Osteoblast (primary cell): ENCODE measurements around the gene ULK4. TPM values are rescaled to one million over a fixed set of nuclear protein-coding genes. Genes with fewer than 3 reads are reported as not detected.

Source experiments
- DNase-seq: peaks from one replicate; pipeline ENCODE4 v3.0.0; 2011; ENCODE audit warnings: low spot score, mixed read lengths; ENCODE audit not compliant: insufficient read length; ENCODE audit errors: missing footprints
- H2AFZ ChIP-seq: 2 replicates; pipeline ENCODE4 v1.6.0; 2011; ENCODE audit warnings: mild to moderate bottlenecking, low read length
- H3K27ac ChIP-seq: 2 replicates; pipeline ENCODE4 v1.5.1; 2011; ENCODE audit warnings: mild to moderate bottlenecking, low read depth, low read length, moderate library complexity
- H3K27me3 ChIP-seq: 2 replicates; pipeline ENCODE4 v1.6.0; 2012; ENCODE audit warnings: mild to moderate bottlenecking, control low read depth, inconsistent platforms, low read length, moderate library complexity; ENCODE audit not compliant: insufficient read depth
- H3K36me3 ChIP-seq: 2 replicates; pipeline ENCODE4 v1.5.1; 2011; ENCODE audit warnings: mild to moderate bottlenecking, low read length, control low read depth, moderate library complexity; ENCODE audit not compliant: insufficient read depth
- H3K4me1 ChIP-seq: 2 replicates; pipeline ENCODE4 v1.5.1; 2011; ENCODE audit warnings: mild to moderate bottlenecking, low read length, control low read depth, moderate library complexity; ENCODE audit not compliant: insufficient read depth
- H3K4me2 ChIP-seq: 2 replicates; pipeline ENCODE4 v1.6.0; 2011; ENCODE audit warnings: mild to moderate bottlenecking, low read length; ENCODE audit not compliant: insufficient read depth
- H3K4me3 ChIP-seq: fragments of 200-600 bp; sonication (generic); 3 replicates; pipeline ENCODE4 v1.5.1; 2012; ENCODE audit warnings: mild to moderate bottlenecking, low read length, inconsistent platforms; ENCODE audit not compliant: insufficient read depth
- H3K79me2 ChIP-seq: 2 replicates; pipeline ENCODE4 v1.6.0; 2012; ENCODE audit warnings: mild to moderate bottlenecking, low read length, control low read depth, inconsistent platforms; ENCODE audit not compliant: insufficient read depth
- H3K9me3 ChIP-seq: 2 replicates; pipeline ENCODE4 v1.5.1; 2011; ENCODE audit warnings: low read depth, low read length, control low read depth
- H4K20me1 ChIP-seq: 2 replicates; pipeline ENCODE4 v1.6.0; 2012; ENCODE audit warnings: mild to moderate bottlenecking, low read length, control low read depth; ENCODE audit not compliant: insufficient read depth
- total RNA-seq: library from RNA; depleted of rRNA; stranded (reverse); fragments of >200 nt; gene quantifications from 2 replicates; pipeline ENCODE4 v1.2.3, GENCODE V29; 2012
- TF ChIP-seq, protein P1 (sequence below): IDR thresholded peaks from 2 replicates; pipeline ENCODE4 v1.5.1; 2011; ENCODE audit warnings: mild to moderate bottlenecking, low read depth, low read length, moderate library complexity; ENCODE audit errors: extremely low read depth

Gene ULK4
- total RNA-seq, 1 donor = 20.6 TPM

DNA sequence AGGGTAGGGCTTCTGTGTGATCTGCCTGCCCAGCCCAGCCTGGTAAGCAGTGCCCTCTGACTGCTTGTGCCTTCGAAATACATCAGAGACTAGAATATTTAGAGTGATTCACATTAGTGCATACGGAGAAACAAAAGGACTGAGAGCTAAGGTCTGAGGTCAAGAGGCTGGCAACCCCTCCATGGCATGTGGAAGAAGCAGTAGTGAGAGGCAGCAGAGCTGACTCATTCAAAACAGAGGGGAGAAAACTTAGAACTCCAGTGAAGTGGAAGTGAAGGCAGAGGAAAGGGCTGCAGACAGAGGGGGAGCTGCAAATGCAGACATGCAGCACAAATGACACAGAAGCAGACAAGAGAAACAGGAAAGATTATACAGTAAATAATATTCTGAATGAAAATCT, 61.6 kb downstream of the ULK4 start:
- Histone ChIP-seq H2AFZ (peak overlapping the region; percentile 25), H3K36me3 (no peaks in the 10 kb centered on the region), H3K4me2 (peak overlapping the region; percentile 12), H3K4me3 (no peak overlapping the region), H4K20me1 (no peaks in the 10 kb centered on the region), H3K27ac (no peak overlapping the region), H3K27me3 (no peaks in the 10 kb centered on the region), H3K79me2 (no peaks in the 10 kb centered on the region), H3K4me1 (no peaks in the 10 kb centered on the region), H3K9me3 (no peaks in the 10 kb centered on the region)
- TF ChIP-seq, protein P1, sequence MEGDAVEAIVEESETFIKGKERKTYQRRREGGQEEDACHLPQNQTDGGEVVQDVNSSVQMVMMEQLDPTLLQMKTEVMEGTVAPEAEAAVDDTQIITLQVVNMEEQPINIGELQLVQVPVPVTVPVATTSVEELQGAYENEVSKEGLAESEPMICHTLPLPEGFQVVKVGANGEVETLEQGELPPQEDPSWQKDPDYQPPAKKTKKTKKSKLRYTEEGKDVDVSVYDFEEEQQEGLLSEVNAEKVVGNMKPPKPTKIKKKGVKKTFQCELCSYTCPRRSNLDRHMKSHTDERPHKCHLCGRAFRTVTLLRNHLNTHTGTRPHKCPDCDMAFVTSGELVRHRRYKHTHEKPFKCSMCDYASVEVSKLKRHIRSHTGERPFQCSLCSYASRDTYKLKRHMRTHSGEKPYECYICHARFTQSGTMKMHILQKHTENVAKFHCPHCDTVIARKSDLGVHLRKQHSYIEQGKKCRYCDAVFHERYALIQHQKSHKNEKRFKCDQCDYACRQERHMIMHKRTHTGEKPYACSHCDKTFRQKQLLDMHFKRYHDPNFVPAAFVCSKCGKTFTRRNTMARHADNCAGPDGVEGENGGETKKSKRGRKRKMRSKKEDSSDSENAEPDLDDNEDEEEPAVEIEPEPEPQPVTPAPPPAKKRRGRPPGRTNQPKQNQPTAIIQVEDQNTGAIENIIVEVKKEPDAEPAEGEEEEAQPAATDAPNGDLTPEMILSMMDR = no peak
- no peak for DNase-seq

DNA sequence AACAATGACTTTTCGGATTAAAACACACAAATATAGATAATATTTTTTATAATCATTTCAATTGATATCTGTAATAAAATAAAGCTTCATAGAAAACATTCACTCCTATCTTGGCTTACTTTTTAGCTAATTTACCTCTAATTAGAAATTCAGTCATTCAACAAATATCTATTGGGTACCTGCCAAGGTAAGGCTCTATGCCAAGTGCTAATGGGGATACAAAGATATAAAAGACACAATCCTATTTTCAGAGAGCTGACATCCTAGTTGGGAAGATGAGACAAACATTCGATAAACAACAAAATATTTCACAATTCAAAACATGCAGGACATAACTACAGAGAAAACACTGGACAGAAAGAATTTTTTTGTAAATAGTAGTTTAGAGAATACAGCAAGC, 63.3 kb downstream of the ULK4 start:
- Histone ChIP-seq H3K4me1 (no peaks in the 10 kb centered on the region), H3K4me2 (no peak overlapping the region), H3K36me3 (no peaks in the 10 kb centered on the region), H3K9me3 (no peaks in the 10 kb centered on the region), H2AFZ (no peak overlapping the region), H3K79me2 (no peaks in the 10 kb centered on the region), H3K27ac (no peak overlapping the region), H3K4me3 (no peak overlapping the region), H3K27me3 (no peaks in the 10 kb centered on the region), H4K20me1 (no peaks in the 10 kb centered on the region)
- no peak for DNase-seq
- TF ChIP-seq, protein P1 = no peak

- H3K79me2 ChIP-seq = no peaks in the 10 kb centered on the region
- no peaks in the 10 kb centered on the region for H3K27me3 ChIP-seq
- no peak overlapping the region for H3K4me2 ChIP-seq
- H3K27ac ChIP-seq = no peak overlapping the region
- no peak overlapping the region for H2AFZ ChIP-seq
- H3K36me3 ChIP-seq = no peaks in the 10 kb centered on the region
- no peaks in the 10 kb centered on the region for H3K4me1 ChIP-seq
- no peaks in the 10 kb centered on the region for H3K9me3 ChIP-seq
- TF ChIP-seq, protein P1 = peak; percentile 59
- no peak overlapping the region for H3K4me3 ChIP-seq
- peak; percentile 46 for DNase-seq
- H4K20me1 ChIP-seq = no peaks in the 10 kb centered on the region
Measured at GRCh38 chr3:41893977-41894376, 67.9 kb downstream of the ULK4 start.

GRCh38 chr3:41888368-41889076, 73.4 kb downstream of the ULK4 start:
- TF ChIP-seq, protein P1 = no peak
- DNase-seq = no peak
- no peaks in the 10 kb centered on the region for H4K20me1 ChIP-seq
- no peaks in the 10 kb centered on the region for H3K79me2 ChIP-seq
- no peak overlapping the region for H3K4me2 ChIP-seq
- H3K27me3 ChIP-seq = no peaks in the 10 kb centered on the region
- H3K9me3 ChIP-seq = no peaks in the 10 kb centered on the region
- no peak overlapping the region for H3K27ac ChIP-seq
- H3K4me1 ChIP-seq = no peaks in the 10 kb centered on the region
- H3K4me3 ChIP-seq = no peak overlapping the region
- H2AFZ ChIP-seq = no peak overlapping the region
- no peaks in the 10 kb centered on the region for H3K36me3 ChIP-seq
